GM10248 (cell line): Measurements from ENCODE around the gene SCN8A.

ENCODE experiments used
- CTCF ChIA-PET: fragments of 300-600 bp; sonication (Branson Sonifier 250); formaldehyde crosslinking; extraction: SDS; loops from one replicate; lab custom pipeline; 2021; ENCODE audit warnings: antibody characterized with exemption; lab: Yijun Ruan, JAX
- POLR2A ChIA-PET: fragments of 350-650 bp; sonication (Branson Sonifier 250); formaldehyde crosslinking; extraction: SDS; loops from one replicate; lab custom pipeline; 2020; ENCODE audit warnings: antibody characterized with exemption; lab: Yijun Ruan, JAX
- DNase-seq: peaks from one replicate; pipeline ENCODE4 v3.0.0; 2012; ENCODE audit errors: extremely low spot score
- TF ChIP-seq, protein P1 (sequence below): IDR thresholded peaks from 2 replicates; pipeline ENCODE4 v1.5.1; 2012; ENCODE audit warnings: mild to moderate bottlenecking, low read depth; ENCODE audit errors: extremely low read depth, missing control alignments, control extremely low read depth

The SCN8A gene

DNA sequence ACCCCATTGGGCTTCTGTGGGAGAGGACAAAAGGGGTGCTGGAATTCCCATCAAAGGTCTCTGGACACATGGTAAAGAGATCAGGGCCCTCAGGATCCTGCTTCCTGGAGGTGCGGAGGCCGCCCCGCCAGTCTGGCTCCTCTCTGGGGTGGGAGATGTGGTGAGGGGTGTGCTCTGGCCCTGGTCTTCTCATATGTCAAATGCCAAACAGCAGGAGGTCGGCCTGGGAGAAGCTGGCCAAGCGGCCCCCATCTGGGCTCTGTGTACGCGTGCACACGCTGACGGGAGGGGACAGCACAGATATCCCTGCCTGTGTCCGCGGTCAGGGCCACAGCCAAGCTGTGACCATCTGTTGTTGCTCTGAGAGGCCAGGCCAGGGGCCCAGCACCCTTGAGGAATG lies 243.4 kb downstream of the SCN8A start:
- TF ChIP-seq, protein P1, sequence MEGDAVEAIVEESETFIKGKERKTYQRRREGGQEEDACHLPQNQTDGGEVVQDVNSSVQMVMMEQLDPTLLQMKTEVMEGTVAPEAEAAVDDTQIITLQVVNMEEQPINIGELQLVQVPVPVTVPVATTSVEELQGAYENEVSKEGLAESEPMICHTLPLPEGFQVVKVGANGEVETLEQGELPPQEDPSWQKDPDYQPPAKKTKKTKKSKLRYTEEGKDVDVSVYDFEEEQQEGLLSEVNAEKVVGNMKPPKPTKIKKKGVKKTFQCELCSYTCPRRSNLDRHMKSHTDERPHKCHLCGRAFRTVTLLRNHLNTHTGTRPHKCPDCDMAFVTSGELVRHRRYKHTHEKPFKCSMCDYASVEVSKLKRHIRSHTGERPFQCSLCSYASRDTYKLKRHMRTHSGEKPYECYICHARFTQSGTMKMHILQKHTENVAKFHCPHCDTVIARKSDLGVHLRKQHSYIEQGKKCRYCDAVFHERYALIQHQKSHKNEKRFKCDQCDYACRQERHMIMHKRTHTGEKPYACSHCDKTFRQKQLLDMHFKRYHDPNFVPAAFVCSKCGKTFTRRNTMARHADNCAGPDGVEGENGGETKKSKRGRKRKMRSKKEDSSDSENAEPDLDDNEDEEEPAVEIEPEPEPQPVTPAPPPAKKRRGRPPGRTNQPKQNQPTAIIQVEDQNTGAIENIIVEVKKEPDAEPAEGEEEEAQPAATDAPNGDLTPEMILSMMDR, result no peak
- ChIA-PET CTCF (interaction anchor here (0.6 kb wide), 1 partner anchor 88 kb away, joined by 3 read pairs; no protein-coding TSS in a partner anchor), POLR2A (no interaction called here)
- DNase-seq, result no peak

DNA sequence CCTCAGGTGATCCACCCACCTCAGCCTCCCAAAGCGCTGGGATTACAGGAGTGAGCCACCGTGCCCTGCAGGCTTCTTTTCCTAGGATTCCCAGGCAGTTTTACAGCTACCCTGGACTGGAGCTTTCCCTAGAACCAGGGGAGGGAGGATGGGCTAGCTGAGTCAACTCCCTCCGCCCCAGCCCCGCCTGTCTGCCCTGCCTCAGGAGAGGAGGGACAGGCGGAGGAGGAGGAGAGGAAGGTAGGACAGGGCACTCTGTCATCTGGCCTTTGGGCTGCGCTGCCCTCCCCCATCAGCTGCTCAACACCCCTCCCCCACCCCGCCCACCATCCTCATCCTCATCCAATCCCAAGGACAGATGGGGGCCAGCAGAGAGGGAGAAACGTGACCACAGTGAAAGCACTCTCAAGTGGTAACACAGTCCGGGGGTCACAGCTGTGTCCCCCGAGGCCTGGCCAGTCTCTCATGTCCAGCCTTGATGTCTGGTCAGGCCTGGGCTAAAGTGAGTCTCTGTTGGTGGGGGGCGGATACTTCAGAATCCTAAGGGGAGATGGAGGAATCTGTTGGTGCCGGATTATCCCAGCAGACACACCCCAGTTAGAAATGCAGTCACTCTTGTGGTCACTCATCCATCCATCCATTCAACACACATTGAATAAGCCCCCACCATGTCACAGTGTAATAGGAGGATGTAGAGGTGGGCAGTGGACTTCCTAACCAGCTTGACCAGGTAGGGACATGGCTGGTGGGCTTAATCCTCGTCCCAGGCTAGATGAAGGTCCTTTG lies 245.2 kb downstream of the SCN8A start:
- CTCF ChIA-PET, result interaction anchor here (1.6 kb wide), 1 partner anchor 19 kb away, joined by 3 read pairs; no protein-coding TSS in a partner anchor
- POLR2A ChIA-PET, result no interaction called here

DNA sequence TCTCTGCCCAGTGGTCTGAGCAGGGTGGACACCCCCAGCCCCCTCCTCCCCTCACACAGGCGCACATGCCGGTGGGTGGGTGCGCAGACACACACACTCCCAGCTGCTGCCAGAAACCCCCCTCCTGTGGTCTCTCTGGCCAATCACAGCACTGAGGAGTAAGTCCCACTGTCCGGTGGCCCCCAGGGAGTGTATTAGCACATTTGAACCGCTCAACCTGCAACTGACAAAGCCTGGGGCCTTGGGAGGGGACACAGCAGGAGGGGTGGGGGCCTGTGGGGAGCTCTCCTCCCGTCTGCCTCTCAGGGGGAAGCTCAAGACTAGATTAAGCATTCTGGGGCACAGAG lies 245.8 kb downstream of the SCN8A start:
- TF ChIP-seq, protein P1, result no peak
- CTCF ChIA-PET, result interaction anchor here (1.6 kb wide), 1 partner anchor 19 kb away, joined by 3 read pairs; no protein-coding TSS in a partner anchor
- no peak for DNase-seq
- POLR2A ChIA-PET, result no interaction called here

More for the DNA sequence above, 245.2 kb downstream of the SCN8A start:
- no peak for DNase-seq
- TF ChIP-seq, protein P1, result no peak

DNA sequence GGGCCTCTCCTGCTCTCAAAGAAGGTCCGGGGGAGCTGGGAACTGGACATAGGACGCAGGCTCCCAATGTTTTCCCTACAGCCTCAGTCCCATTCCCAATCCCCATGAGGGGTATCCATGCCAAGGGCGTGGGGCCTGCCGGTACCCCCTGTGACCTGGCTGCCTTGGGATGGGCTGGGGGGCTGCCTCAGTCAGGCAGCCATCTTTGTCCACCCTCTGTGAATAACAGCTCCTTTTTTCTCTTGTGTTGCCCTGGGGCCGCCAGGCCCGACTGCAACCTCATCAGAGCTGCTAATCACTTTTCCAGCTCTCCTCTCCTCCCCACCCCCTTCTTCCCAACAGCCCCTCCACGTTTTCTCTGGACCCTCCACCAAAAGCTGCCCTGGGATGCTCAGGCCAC lies 246.3 kb downstream of the SCN8A start:
- no peak for DNase-seq
- TF ChIP-seq, protein P1, result no peak
- ChIA-PET POLR2A (no interaction called here), CTCF (interaction anchor here (1.6 kb wide), 1 partner anchor 20 kb away, joined by 3 read pairs; no protein-coding TSS in a partner anchor)

DNA sequence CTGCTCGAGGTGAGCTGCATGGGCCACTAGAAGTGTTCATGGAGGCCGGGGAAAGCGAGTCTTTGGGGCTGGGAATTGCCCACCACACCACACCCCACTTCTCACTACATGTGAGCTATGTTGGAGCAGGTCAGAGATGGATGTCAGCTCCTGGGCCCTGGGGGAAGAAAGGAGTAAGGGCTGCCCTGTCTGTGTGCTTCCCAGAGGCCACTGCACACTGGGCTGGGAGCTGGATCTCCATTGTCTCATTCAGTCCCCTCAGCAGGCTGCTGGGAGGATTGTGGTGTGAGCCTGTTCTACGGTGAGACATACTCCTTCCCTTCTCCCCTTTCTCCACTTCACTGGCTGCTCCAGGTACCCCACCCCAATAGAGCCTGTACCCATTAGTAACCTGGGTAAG lies 247.0 kb downstream of the SCN8A start:
- CTCF ChIA-PET, result interaction anchor here (1.2 kb wide), 1 partner anchor 103 kb away, joined by 3 read pairs; no protein-coding TSS in a partner anchor
- DNase-seq, result no peak
- TF ChIP-seq, protein P1, result no peak
- POLR2A ChIA-PET, result no interaction called here

DNA sequence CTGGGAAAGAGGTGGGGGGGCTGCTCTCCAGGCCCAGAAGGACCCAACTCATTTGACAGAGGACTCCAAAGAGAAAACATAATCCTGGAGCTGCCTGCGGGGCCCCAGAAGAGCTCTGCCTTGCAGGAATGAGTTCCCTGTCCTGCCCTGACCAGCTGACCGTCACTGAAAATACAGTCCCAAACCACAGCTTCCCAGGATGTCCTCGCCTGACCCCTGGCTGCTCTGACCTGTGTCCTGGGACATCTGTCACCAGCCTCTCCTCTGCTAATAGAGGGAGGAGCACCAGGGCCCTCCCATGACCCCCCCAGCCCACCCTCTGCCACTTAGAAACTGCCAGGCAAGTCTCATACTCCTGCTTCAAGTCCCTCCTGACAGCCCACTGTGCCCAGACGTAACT lies 247.7 kb downstream of the SCN8A start:
- CTCF ChIA-PET, result interaction anchor here (1.2 kb wide), 1 partner anchor 104 kb away, joined by 3 read pairs; no protein-coding TSS in a partner anchor
- TF ChIP-seq, protein P1, result no peak
- POLR2A ChIA-PET, result no interaction called here
- DNase-seq, result no peak
